OCI-M1 (cell line): ENCODE measurements around the gene RAB40AL.
"Not testable (repeated sequence)": the region's sequence is repeated elsewhere in the genome, so short reads cannot be mapped to it uniquely, and the experiment has no call there.

Source experiments
- DNase-seq: peaks from one replicate; lab custom pipeline; 2025; lab: John Stamatoyannopoulos, UW

The RAB40AL gene

DNA sequence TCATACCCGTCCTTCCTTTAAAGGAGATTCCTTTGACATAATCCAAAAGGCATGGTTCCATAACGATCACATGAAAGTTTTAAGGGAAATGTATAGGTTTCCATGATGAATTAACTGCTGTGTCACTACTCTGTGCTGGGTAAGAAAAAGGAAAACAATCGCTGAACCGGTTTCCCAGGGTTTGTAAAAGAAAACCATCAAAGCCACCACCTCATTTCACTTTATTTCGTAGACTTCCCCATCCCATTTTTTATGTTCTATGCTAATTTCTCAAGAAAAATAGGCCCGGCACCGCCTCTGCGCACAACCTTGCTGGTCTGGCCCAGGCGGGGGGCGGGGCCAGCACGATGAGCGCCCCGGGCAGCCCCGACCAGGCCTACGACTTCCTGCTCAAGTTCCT, at the start of gene RAB40AL:
Gene RAB40AL, plus strand, starts transcription at position 301 of the 400 bp plus-strand sequence. Its CDS starts 47 bp downstream, at position 348.
- not testable (repeated sequence) for DNase-seq

- DNase-seq: no peak
Measured at GRCh38 chrX:102887687-102888086, 49.4 kb upstream of the RAB40AL start.

DNA sequence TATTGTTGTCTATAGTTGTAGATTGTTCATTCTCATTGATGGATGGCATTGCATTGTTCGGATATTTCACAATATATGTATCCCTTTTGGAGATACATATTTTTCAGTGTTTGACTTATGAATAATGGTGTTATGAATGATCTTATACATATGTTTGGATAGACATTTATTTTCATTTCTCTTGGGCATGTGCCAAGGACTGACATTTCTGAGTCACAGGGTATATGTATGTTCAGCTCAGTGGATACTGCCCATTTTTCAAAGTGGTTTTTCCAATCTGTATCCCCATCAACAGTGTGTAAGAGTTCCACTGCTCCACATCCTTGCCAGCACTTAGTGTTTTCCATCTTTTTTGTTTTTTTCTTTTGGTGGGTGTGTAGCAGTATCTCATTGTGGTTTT, 45.0 kb upstream of the RAB40AL start:
- no peak for DNase-seq

DNA sequence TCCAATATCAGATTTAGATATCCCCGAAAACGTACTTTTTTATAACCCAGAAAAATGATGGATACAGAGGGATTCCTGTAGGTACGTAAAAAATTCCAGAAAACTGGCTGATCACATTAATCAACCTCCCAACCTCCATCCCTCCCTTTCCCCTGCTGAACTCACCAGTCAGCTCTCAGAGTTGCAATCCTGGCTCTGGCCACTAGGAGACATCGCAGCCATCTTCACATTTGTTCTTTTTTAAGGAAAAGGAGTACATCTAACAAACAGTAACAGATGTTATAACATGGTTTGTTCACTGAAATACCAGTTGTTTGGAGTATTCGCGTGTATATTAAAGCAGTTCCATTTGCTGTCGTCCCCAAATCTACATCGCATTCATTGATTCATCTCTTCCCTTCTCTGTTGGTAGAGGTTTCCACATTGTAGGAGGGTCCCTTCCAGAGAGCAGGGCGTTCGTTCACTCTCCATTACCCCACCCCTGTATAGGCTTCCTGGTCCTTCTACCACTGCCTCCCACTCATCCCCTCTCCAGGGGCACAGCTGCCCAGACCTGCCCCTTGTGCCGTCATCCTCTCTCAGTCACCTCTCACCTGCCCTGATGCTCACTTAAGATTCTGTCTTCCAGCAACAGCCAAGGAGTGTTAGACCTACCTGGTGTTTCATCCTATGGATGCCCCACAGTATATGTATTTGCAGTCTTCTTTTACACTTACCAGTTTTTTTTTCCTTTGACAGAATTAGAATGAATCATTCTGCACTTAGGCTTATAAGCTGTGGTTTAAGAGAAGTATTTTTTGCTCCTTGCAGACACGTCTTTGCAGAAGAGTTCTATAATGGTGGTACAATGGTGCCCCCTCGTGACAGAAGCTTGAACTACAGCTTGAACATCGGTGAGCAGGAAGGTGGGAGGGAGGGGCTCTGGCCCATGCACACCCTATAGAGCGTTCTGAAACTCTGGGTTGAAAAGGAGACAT, 36.8 kb upstream of the RAB40AL start:
- DNase-seq: peak; percentile 85

DNA sequence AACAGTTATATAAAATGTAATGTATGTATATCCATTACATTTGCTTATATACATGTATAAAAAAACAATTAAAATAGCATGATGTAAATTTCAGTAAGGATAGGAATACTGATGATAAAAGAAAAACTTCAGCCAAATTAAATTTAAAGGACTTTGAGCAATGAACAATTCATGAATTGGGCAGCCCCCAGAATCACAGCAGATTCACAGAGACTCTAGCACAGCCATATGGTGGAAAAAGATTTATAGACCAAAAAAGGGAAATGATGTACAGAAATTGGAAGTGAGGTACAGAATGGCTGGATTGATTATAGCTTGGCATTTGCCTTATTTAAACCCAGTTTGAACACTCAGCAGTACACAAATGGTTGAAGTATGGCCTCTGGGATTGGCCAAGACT, 34.7 kb upstream of the RAB40AL start:
- no peak for DNase-seq

DNA sequence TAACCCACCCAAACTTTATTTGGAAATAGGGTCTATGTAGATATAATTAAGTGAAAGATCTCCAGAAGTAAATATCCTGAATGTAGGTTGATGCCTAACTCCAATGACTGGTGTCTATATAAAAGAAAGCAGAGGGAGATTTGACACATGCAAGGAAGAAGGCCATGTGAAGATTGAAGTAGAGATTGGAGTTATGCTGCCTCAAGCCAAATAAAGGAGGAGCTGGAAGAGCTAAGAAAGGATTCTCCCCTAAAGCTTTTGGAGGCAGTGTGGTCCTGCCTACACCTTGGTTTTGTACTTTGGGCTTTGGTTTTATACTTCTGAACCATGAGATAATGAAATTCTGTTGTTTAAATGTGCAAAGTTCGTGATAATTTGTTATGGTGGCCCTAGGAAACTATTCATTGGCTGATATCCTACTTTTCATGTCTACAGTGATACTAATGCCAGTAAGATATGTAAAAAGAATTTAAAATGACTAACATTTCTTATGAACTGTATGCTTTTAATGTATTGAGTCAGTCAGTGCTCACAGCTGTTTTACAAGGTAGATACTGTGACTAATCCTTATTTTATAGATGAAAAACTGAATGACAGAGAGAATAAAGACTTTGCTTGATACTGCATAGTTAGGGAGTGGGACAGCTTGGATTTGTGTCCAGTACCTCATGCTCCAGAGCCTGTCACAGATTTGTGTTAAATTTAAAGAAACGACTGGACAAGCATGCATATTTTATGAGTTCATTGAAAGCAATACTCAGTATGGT, 5.9 kb upstream of the RAB40AL start:
- DNase-seq: no peak

GRCh38 chrX:102934624-102935023, 2.4 kb upstream of the RAB40AL start:
- peak; percentile 61 for DNase-seq

DNA sequence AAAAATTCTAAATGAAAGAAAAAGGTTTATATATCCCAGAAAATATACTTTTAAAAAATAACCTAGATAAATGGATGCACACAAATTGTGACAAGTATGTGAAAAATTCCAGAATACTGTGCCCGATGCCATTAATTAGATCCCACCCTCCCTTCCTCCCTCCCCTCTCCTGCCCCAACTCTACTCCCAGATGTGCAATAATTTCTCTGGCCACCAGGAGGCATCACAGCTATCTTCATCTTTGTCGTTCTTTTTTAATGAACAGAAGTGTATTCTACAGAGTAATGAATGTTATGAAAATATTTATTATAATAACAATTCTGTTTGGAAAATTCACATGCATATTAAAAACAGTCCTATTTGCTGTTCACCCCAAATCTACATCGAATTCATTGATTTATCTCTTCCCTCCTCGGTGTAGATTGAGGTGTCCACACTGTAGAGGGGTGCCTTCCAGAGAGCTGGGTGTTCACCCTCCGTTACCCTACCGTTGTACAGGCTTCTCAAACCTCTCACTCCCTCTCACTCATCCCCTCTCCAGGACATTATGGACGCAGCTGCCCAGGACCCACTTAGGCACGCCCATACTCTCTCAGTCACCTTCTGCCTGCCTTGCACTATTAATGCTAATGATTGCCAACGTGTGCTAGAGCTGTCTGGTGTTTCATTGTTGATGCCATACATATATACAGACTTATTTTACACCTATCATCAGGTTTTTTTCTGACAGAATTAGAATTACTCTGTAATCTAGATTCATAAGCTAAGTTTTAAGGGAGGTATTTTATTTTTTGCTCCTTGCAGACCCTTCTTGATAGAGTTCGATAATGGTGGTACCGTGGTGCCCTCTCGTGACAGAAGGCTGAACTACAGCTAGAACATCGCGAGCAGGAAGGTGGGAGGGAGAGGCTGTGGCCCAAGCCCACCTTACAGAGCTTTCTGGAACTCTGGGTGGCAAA, 14.1 kb downstream of the RAB40AL start:
- DNase-seq: peak; percentile 78

GRCh38 chrX:102957751-102958150, 20.7 kb downstream of the RAB40AL start:
- no peak for DNase-seq

DNA sequence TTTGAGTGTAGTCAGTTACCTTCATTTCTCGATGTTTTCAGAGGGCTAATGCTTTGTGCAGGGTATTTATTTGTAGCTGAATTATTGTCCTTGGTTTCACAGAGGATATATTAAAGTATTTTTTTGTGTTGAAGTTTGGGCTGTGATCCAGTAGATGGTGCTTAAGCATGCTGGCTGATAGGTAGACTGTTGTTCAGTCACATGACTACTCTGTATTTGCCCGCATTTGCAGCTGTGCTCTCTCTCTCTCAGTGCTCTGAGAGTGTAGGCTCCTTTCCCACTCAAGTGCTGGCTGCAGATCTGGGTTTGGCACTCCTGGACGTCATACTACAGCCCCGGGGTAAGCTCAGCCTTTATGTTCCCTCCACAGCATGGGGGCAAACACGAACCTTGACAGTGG, 21.7 kb downstream of the RAB40AL start:
- DNase-seq: peak; percentile 49

- no peak for DNase-seq
Measured at GRCh38 chrX:102959471-102959870, 22.4 kb downstream of the RAB40AL start.

DNA sequence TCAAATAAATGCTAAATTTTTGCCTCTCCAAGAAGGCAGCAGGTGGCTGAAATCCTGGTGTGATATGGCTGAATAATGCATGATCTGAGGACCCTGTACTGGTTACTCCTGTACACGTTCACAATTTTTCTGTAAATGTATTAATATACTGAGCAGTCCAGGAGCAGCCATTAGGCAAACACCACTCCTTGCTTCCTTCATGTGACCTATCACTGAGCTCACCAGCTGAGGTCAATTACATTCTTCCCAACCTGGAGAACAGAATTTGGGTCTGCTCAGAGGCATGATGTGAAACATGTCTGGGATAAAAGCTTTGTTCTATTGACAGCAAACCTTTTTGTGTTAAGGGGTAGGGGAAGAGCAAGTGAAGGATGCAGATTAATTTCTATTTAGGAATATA, 26.9 kb downstream of the RAB40AL start:
- no peak for DNase-seq

- no peak for DNase-seq
Measured at GRCh38 chrX:102964940-102965339, 27.9 kb downstream of the RAB40AL start.

- DNase-seq: no peak
Measured at GRCh38 chrX:102966701-102967100, 29.6 kb downstream of the RAB40AL start.

GRCh38 chrX:102968216-102968615, 31.1 kb downstream of the RAB40AL start:
- DNase-seq: no peak

- not testable (repeated sequence) for DNase-seq
Measured at GRCh38 chrX:102971536-102971935, 34.5 kb downstream of the RAB40AL start.

DNA sequence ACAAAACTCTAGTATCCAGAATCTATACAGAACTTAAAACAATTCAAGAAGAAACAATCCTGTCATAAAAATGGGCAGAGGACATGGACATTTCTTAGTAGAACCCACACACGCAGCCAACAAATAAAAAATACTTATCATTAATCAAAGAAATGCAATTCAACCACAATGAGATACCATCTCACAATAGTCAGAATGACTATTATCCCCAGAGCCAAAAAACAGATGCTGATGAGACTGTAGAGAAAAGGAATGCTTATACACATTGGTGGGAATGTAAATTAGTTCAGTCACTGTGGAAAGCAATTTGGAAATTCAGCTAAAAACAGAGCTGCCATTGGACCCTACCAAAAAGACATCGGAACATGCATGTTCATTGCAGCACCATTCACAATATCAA, 37.9 kb downstream of the RAB40AL start:
- no peak for DNase-seq

- DNase-seq: peak; percentile 76
Measured at GRCh38 chrX:102976286-102976685, 39.2 kb downstream of the RAB40AL start.

DNA sequence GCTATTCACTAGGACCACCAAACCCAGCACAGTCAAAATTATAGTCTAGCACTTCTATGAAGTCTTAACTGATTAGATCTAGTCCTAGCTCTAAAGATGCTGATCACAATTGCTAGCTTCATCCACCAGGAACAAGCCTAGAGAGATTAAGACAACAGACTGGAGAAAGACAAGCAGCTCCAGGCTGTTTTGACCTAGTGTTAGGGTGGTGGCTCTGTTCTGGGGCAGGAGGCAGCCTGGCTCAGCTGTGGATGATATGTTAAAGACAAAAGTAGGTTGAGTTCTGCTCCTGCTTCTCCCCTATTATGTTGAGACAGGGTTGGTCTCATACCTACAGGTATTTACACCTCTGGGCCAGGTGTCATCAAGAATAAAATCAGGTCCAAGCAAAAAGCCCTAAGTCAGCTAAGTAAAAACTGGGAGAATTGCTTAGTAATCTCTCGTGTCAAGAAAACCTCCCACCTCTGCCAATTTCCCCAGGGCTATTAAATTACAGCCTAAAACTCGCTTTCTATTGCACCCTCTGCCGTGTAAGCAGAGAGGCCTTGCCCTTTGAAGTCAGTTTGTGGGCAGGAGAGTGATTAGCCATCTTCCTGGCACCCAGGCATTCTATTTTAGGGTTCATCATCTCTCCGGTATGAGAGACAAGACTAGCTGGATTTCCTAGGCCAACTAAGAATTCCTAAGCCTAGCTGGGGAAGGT, 39.9 kb downstream of the RAB40AL start:
- DNase-seq: peak; percentile 50

GRCh38 chrX:102978594-102978993, 41.5 kb downstream of the RAB40AL start:
- DNase-seq: no peak

- DNase-seq: no peak
Measured at GRCh38 chrX:102979536-102979935, 42.5 kb downstream of the RAB40AL start.
